GM21526 (cell line): ENCODE data around the gene LEFTY1.

Experiments used
- ATAC-seq: cut with Tn5 transposase; IDR thresholded peaks from one replicate; pipeline ENCODE4 v1.9.1; 2021; ENCODE audit warnings: moderate library complexity; ENCODE audit not compliant: unreplicated experiment, low FRiP score

LEFTY1 gene

GRCh38 chr1:225874431-225874830 is 14.5 kb downstream of the LEFTY1 start:
- no peak for ATAC-seq

- ATAC-seq = no peak
These were observed 15.6 kb downstream of the LEFTY1 start for GRCh38 chr1:225873281-225873850.

- no peak for ATAC-seq
These were observed 16.9 kb downstream of the LEFTY1 start for GRCh38 chr1:225872075-225872430.

GRCh38 chr1:225871359-225872074 is 17.4 kb downstream of the LEFTY1 start:
- no peak for ATAC-seq

- no peak for ATAC-seq
These were observed 18.0 kb downstream of the LEFTY1 start for GRCh38 chr1:225870911-225871310.

GRCh38 chr1:225868631-225869330 is 20.2 kb downstream of the LEFTY1 start:
- ATAC-seq = no peak

- no peak for ATAC-seq
These were observed 22.0 kb downstream of the LEFTY1 start for GRCh38 chr1:225866981-225867380.

GRCh38 chr1:225866061-225866837 is 22.7 kb downstream of the LEFTY1 start:
- no peak for ATAC-seq

- ATAC-seq = no peak
These were observed 23.4 kb downstream of the LEFTY1 start for GRCh38 chr1:225865514-225865913.

- no peak for ATAC-seq
These were observed 25.8 kb downstream of the LEFTY1 start for GRCh38 chr1:225863167-225863566.

GRCh38 chr1:225862581-225862950 is 26.4 kb downstream of the LEFTY1 start:
- ATAC-seq = no peak

- ATAC-seq = no peak
These were observed 26.9 kb downstream of the LEFTY1 start for GRCh38 chr1:225861834-225862580.

- no peak for ATAC-seq
These were observed 28.0 kb downstream of the LEFTY1 start for GRCh38 chr1:225860876-225861441.

GRCh38 chr1:225860107-225860506 is 28.8 kb downstream of the LEFTY1 start:
- ATAC-seq = no peak

- ATAC-seq = no peak
These were observed 29.8 kb downstream of the LEFTY1 start for GRCh38 chr1:225859151-225859550.

GRCh38 chr1:225857256-225857655 is 31.7 kb downstream of the LEFTY1 start:
- ATAC-seq = no peak

GRCh38 chr1:225855503-225856300 is 33.2 kb downstream of the LEFTY1 start:
- ATAC-seq = no peak

- no peak for ATAC-seq
These were observed 35.5 kb downstream of the LEFTY1 start for GRCh38 chr1:225853441-225853840.

GRCh38 chr1:225852413-225853124 is 36.4 kb downstream of the LEFTY1 start:
- no peak for ATAC-seq
